Measurements from ENCODE around the gene KCNAB2.

KCNAB2 gene

GRCh38 chr1:6045561-6045960 lies at the start of gene KCNAB2:
KCNAB2 (plus strand) TSS chr1:6045888; CDS start chr1:6051537, 5,649 bp downstream.
- DNase-seq: no peak

GRCh38 chr1:5996641-5997270 lies 48.9 kb upstream of the KCNAB2 start:
- no peak for DNase-seq

GRCh38 chr1:5997316-5997715 lies 48.4 kb upstream of the KCNAB2 start:
- DNase-seq: no peak

DNA sequence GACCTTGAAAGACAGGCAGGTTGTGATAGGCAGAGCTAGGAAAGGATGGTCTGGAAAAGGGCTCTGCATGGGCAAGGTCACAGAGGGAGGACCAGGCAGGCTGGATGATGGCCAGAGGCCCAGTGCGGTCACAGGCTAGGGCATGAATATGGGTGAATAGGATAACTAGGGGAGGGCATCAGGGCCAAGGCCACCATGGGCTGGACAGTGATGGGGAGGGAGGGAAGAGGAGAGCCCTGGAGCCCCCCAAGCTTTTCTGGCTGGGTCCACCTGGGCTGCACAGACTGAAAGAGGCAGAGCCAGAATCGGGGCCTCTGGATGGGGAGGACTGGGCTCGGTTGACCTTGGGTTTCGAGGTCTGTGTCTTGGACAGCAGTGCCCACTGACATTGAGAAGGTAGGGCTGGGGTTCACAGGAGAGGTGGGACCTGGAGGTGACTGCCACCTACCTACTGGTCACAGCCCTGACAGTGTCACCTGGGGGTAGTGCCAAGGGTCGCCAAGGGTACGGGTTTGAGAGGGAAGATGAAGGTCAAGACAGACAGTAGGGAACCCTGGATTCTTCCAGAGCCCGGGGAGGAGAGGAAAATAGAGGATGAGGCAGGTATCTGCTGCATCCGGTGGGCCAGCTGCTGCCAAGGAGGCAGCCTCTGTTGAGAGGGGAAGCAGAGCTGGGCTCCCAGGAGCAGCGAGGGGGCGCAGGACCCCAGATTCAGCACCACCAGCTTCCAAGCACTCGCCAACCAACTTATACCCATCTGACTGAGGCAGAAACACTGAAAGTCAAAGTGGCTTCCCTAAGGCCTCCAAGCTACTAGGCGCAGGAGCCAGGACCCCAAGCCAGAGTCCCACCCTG lies 47.4 kb upstream of the KCNAB2 start:
- no peak for DNase-seq

GRCh38 chr1:5998906-5999301 lies 46.8 kb upstream of the KCNAB2 start:
- no peak for DNase-seq

- DNase-seq: no peak
These were observed 45.8 kb upstream of the KCNAB2 start for GRCh38 chr1:5999711-6000443.

DNA sequence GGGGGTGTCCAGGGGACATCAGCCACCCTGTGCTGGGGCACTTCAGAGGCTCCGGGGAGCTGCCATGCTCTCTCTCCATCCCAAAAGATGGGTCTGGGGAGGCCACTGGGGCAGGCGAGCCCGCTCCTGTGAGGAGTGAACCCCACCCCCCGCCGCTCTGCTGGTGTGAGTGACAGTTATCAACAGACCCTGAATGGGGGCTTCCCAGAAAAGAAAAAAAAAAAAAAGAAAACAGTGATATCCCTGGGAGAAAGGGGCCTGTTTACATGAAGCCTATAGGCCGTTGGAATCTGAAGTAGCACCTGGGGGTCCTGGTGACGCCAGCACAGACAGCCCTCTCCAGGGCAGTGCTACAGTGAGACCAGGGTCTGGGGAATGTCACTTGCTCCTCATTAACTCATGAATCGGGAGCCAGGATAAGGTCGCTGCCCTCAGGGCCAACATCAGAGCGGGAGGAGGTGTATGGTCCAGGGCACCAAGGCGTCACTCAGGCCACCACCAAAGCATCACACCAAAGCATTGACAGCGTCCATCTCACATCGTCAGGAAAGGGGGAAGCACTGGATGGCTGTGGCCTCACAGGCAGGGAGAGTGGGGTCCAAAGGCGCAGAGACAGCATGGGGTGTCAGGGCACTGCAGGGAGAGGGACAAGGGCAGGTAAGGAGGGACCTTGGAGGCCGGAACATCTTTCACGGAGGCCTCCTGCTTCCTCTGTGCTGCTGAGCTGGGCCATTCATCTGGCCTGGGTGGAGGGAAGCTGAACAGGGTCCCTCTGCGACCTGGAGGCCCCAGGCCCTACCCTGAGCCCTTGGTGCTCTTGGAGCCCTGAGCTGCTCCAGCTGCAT lies 45.0 kb upstream of the KCNAB2 start:
- DNase-seq: no peak

DNA sequence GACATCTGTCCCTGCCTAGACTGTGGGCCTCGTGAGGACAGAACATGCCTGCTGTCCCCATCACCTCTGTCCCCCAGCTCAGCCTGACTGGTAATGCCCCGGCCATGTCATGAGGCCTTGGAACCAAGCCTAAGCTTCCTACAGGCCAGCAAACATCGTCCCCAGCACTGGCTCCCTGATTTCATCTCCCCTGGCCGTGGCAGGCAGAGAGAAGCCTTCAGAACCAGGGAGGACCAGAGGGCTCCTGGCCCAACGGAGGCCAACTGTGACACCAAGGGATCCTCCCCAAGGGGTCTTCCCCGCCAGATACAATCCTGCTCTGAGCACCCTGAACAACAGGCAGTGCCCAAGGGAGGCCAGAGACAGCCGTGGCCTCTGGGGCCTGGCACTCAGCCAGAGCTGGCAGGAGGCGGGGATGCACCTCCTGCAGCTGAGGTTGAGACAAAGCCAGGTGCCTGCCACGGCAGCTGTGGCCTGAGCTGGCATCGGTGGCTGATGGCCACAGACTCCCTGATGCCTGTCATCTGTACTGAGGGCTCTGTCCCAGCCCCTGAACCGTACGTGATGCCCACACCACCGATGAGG lies 43.6 kb upstream of the KCNAB2 start:
- no peak for DNase-seq

DNA sequence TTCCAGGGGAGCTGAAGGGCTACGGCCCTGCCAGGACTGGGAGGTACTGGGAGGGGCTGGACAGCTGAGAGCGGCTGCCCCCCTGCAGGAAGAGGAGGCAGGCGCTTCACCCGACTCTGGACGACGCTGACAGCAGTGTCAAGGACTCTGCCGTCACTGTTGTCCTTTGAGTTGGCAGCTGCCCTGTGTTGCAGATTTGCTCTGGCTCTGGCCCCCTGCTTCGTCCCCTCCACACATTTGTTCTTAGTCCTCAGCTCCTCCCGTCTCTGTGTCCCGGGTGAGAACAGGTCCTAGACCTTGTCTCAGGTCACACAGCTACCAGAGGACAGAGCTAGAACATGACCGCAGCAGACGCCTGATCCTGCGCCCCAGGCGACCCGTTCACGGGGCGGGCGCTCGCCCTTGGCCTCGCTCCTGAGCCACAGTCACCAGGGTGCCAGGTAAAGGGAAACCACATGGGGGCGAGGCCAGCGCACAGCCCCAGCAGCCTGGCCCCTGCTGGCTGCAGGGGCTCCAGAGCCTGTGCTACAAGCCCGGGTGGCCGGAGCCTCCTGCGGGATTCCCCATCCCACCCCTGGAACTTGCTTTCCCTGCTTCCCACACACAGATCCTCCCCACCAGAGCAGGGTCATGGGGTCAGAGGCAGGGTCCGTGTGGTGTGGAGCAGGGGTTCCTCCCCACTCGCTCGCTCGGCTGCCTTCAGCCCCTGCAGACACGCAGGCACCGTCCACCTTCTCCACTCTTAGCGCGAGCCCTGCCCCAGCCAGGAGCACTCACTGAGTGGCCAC lies 42.8 kb upstream of the KCNAB2 start:
- DNase-seq: no peak

GRCh38 chr1:6003568-6004411 lies 41.9 kb upstream of the KCNAB2 start:
- DNase-seq: no peak

DNA sequence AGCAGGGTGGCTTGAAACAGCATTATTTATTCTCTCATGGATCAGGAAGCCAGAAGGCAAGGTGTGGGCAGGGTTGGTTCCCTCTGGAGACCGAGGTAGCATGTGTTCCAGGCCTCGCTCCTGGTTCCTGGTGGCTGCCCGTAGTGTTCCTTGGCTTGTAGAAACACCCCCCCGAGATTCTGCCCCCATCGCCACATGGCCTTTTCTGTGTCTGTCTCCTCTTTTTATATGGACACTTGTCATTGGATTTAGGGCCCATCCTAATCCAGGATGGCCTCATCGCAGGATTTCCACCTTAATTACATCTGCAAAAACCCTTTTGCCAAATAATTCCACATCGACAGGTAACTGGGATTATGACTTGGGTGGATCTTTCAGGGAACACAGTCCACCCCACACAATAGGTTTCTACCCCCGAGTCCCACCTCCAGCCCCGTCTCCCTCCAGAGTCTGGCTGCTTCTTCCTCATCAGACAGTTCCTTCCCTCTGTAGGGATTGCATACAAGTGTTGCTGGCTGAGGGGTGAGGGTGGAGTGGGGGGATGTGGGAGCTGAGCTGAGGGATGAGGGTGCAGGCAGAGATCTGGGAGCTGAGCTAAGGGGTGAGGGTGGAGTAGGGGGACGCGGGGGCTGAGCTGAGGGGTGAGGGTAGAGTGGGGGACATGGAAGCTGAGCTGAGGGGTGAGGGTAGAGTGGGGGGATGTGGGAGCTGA lies 41.1 kb upstream of the KCNAB2 start:
- DNase-seq: no peak

- DNase-seq: no peak
These were observed 40.3 kb upstream of the KCNAB2 start for GRCh38 chr1:6005276-6005917.

GRCh38 chr1:6006882-6007281 lies 38.8 kb upstream of the KCNAB2 start:
- no peak for DNase-seq

- DNase-seq: no peak
These were observed 38.2 kb upstream of the KCNAB2 start for GRCh38 chr1:6007318-6008083.

DNA sequence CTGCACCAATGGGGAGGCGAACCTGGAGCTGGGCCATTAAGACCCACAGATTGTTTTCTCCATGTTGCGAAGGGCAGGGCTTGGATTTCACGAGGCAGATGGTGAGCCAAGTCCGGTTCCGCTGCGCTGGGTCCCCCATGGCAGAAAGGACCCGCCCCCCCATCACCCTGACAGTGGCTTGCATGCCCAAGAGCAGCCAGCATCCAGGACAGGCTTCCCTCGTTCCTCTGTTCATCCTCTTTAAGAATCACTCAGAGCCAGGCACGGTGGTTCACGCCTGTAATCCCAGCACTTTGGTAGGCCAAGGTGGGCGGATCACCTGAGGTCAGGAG lies 37.6 kb upstream of the KCNAB2 start:
- no peak for DNase-seq

GRCh38 chr1:6008696-6009095 lies 37.0 kb upstream of the KCNAB2 start:
- no peak for DNase-seq

DNA sequence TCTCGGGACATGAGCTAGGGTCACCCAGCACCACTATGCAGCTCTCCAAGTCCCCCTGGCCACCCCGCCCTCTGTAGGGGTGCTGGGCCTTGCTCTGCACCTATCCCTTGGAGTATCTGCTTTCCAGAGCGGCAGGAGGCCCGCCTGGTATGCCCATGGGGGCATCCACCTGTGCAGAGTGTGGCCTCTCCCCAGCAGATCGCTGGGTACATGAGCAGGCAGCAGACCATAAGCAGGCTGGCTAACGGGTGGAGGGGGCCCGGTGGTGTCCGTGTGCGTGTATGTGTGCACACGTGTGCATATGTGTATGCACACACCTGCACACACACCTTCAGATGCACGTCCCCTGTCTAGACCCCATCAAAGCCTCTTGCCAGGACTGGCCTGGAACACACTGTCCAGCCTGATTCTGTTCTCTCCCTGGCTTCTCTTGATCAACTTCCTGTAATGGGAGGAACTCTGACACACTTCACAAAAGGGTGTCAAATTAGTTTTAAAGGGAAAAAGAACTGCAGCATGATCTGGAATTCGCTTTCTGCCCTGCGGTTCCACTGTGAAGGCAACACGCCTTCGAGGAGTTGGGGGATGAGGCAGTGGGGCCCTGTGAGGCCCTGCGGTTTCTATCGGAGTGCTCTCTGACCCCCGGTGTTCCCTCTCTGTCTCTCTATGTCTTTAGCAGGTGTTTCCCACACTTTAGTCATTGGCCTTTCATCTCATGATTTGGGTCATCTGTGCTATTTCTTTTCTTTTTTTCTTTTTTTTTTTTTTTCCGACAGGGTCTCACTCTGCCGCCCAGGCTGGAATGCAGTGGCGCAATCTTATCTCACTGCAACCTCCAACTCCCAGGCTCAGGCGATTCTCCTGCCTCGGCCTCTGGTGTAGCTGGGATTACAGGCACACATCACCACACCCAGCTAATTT lies 36.3 kb upstream of the KCNAB2 start:
- no peak for DNase-seq

- DNase-seq: no peak
These were observed 35.1 kb upstream of the KCNAB2 start for GRCh38 chr1:6010554-6010953.
